Measurements from ENCODE around the gene SLC51B. TPM values are rescaled to one million over a fixed set of nuclear protein-coding genes. Genes with fewer than 3 reads are reported as not detected.
"Not testable (repeated sequence)": the region's sequence is repeated elsewhere in the genome, so short reads cannot be mapped to it uniquely, and the experiment has no call there.

The SLC51B gene
- total RNA-seq, 1 donor from 2014 or later = not detected

DNA sequence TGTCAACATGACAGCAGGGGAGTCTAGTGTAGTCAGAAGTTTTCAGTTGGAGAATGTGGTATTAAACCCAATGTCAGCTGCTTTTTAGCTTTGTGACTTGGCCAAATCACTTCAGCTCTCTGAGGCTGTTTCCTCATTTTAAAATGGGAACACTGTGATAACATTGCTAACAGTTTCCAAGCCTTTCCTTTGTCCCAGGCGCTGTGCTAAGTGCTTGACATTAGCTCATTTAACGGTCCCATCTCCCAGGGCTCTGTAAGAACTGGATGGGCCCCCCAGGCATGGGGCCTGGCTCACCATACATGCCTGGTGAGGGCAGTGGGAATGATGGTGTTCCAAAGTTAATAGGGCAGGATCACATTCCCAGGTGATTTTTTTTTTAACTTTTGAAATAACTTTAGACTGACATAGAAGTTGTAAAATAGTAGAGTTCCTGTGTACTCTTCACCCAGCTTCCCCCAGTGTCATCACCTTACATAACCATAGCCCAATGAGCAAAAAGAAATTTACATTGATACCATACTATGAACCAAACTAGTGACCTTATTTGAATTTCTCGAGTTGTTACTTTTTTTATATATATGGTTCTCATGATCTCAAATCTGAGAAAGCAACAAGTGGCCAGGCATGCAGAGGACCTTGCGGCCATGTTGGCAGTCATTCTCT, 14.9 kb downstream of the SLC51B start:
- intact Hi-C loops (cut with DNase I) = no loop called here
- no peak for DNase-seq
- peak; percentile 58 for ATAC-seq (ENCODE audit: poor library complexity)

DNA sequence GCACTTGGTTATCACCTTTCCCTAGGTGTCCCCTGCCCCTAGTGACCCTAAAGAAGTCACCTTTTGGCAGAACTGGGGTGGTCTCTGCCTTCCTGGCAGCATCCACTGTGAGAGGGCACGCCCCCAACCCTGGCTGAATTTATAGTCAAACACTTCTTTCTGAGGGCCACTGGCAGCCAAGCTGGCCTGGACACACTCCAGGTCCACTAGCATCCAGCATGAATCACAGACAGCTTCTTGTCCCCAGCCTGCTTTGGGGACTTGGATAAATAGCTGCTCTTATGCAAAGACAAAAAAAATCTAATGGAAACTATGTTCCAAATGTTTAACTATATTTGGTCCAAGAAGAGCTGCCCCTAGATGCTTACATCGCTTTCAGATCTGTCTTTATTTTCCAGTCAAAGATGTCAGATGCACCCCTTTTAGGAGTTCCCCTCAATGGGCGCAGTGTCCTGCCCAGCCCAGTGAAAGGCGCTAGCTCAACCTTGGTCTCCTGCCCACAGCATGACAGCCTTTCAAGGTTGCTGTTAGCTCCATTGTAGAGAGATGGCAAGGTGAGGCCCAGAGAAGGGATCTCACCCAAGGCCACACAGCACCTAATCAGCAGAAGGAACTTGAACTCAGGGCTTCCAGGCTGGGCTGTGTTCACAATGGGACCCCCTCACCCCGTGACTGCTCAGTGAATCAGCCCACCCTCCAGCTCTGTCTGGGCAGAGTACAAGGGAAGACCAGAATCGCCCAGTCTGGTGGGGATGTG, 15.6 kb downstream of the SLC51B start:
- ATAC-seq (ENCODE audit: poor library complexity) (peak; percentile 56), DNase-seq (peak; percentile 81)
- intact Hi-C loops (cut with DNase I) = no loop called here

DNA sequence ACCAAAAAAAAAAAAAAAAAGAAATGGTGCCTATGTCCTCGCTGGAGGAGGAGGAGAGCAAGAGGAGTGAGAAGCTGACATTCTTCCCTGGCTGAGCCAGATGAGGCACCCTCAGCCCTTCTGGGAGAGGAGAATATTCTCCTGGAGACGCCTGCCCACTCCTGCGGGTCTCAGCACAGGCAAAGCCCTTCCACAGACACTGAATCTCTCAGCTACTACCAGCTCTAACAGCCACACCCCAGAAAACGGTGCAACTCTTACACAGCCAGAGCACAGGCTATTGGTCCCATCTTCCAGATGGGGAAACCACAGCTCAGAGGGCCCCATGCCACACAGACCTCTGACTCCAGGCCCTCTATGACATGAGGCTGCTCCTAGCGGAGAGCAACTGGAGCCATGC, 16.9 kb downstream of the SLC51B start:
- no peak for ATAC-seq (ENCODE audit: poor library complexity)
- intact Hi-C loops (cut with DNase I) = no loop called here
- DNase-seq = no peak

DNA sequence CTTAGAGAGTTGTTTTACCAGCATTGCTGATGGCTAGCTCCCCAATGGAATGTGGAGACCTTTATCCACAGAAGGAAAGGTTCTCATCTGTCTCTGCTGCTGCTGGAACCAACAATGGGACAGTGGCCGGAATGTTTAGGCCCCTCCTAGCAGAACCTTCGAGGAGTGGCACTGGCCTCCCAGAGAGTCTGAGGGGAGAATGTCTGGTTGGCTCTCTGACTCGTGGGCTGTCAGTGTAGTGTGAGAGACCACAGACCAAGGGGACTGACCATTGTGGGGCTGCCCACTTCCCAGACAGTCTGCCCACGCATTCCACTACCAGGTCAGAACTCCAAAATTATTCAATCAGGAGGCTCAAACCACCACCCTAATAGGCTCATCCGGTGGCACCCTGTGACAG, 17.5 kb downstream of the SLC51B start:
- ATAC-seq (ENCODE audit: poor library complexity) (no peak), DNase-seq (no peak)
- intact Hi-C loops (cut with DNase I) = no loop called here

DNA sequence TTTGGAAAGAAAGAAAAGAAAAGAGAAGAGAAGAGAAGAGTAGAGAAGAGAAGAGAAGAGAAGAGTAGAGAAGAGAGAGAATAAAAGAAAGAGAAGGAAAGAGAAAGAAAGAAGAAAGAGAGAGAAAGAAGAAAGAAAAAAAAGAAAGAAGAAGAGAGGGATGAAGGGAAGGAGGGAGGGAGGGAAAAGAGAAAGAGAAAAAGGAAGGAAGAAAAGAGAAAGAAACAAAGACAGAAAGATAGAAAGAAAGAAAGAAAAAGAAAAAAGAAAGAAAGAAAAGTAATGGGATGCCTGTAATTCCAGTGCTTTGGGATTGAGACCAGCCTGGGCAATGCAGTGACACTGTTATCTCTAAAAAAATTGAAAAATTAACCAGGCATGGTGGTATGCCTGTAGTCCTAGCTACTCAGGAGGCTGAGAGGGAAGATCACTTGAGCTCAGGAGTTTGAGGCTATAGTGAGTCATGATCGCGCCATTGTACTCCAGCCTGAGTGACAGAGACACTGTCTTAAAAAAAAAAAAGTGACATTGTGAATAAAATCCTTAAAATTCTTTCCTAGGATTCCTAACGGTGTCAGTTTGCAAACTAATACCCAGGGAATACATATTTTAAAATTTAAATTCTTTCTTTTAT, 20.9 kb downstream of the SLC51B start:
- DNase-seq = no peak
- no peak for ATAC-seq (ENCODE audit: poor library complexity)
- intact Hi-C loops (cut with DNase I) = no loop called here

DNA sequence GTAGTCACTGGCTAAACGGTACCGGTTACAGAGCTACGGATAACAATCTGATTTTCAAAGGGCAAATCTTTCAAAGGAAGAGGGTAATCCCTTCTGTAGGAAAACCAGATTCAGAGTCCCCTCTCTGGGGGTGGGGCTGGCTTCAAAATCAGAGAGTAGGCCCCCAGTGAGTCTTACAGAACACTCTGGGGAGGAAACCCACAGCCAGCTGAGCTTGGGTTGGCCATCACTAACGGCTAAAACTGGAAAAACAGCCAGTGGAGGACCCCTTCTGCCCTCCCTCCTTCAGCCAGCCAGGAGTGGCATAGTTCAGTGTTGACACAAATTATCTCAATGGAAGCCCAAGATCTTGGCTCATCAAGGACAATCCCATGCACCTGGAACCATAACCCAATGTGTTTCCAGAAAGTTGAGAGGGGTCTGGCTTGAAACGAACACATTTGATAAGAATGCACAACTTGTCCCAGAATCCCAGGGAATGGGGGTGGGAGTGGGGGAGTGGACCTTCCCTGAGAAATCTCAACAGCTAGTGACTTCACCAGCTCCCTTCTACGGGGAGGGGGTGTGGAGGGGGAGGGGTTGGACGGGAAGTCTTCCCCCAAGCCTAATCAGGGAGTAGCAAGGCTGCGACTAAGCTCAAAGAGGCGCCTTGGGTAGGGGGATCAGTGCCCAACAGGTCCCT, 21.6 kb downstream of the SLC51B start:
- intact Hi-C loops (cut with DNase I) = no loop called here
- ATAC-seq (ENCODE audit: poor library complexity) = no peak
- DNase-seq = no peak

DNA sequence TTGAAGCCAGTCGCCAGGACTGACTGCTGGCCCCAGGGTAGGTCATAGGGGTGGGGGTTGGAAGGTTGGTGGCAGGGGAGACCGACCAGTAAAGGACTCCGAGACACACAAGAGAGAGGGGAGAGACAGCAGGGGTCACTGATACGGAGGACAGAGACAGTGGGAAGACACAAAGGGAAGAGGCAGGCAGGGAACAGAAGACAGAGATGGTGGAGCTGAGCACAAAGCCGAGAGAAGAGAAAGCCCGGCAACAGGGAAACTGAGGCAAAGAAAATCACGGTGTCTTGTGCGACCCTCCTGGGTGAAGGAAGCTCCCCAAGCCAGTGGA, 22.1 kb downstream of the SLC51B start:
- intact Hi-C loops (cut with DNase I) = no loop called here
- no peak for ATAC-seq (ENCODE audit: poor library complexity)
- DNase-seq = no peak

DNA sequence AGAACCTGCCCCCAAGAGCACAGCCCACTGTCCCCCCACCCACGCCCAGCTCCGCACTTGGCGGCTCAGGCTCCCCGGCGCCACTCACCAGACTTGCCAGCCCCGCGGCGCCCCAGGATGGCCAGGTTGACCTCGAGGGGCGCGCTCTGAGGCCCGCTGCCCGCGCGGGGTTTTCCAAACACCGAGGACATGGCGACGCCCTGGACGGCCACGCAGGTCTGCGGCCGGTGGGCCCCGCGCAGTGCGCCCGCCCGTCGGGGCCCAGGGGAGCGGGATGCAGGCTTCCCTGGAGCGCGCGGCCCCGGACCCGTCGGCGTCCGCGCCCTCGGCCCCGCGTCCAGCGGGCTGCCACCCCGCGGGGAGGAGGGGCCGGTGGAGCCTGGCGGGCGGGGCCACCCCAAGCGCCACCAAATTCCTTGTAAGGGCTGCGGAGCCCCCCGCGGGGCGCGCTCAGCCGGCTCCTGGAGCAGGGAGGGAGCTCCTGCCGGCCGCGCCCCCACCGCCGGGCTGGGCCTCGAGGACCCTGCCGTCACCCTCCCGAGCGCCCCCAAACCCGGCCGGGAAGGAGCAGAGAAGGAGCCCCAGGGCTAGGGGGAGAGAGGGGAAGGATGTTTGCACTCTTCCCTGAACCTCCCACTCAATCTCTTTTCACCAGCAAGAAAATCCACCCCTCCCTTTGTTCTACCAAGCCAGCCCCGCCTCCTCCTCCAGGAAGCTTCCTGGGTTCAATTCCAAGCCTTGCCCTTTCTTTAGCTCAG, 22.6 kb downstream of the SLC51B start, which contains the start of gene RASL12:
Gene RASL12, minus strand, starts transcription at position 347 of the 758 bp plus-strand sequence. Its CDS starts 156 bp downstream, at position 191.
- no peak for DNase-seq
- intact Hi-C loops (cut with DNase I) = no loop called here
- peak; percentile 28 for ATAC-seq (ENCODE audit: poor library complexity)

DNA sequence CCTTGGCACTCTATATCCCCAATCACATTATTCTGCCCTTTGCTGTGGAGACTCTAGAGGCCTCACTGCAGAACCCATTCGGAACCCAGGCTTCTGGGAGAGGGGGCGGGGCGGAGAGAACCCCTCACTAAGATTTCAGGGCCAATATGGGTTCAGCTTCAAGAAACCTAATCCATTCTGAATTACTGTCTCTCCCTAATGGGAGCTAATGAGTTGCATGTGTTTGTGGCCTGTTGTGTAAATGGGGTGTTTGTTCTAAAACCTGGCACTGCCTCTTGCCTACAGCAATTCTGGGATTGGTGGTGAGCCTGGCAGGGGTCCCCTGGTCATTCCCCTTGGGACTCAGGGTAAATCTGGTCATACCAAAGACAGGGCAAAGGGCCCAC, 23.2 kb downstream of the SLC51B start:
- no peak for DNase-seq
- intact Hi-C loops (cut with DNase I) = no loop called here
- ATAC-seq (ENCODE audit: poor library complexity) = no peak

DNA sequence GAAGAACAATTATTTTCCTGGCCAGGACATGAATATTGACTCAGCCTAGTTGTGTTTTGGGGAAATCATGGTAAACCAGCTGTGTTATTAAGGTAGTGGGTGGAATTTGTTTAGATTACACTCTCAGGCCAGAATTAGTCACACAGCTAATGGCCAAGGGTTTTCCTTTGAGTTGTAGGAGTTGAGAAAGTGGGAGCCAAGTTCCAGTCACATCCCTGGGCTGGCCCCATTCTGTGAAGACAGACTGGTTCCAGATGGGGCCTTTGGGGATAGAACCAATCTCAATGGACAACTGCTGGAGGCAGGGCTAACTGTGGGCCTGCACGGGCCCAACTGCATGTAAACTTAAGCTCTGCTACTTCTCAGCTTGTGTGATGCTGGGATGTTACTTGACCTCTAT, 24.0 kb downstream of the SLC51B start:
- DNase-seq (no peak), ATAC-seq (ENCODE audit: poor library complexity) (peak; percentile 44)
- intact Hi-C loops (cut with DNase I) = no loop called here

DNA sequence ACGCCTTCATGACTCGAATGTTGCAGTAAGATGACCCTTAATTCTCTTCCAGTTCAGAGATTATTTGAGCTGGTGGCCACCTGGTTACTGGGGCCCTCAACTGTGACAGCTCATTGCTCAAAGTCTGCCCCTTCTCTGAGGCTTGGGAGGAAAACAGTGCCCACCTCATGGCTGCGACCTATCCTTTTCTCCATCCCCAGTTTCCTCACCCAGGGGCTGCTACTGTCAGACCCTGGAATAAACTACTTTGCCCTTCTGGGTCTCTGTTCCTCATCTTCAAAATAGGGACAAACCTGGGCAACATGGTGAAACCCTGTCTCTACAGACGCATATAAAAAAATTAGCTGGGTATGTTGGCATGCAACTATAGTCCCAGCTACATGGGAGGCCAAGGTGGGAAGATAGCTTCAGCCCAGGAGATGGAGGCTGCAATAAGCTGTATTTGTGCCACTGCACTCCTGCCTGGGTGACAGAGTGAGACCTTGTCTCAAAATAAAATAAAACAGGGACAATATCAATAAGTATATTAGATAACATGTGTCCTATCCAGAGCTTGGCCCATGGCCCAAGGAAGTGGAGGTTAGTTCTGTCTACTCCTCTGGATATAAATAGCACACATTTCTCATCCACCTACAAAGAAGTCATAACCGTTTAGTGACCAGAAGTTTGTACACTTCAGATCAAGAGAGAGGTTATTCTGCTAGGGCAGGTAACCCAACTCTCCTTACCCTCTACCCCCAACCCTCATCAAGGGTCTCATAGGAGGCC, 24.8 kb downstream of the SLC51B start:
- DNase-seq (no peak), ATAC-seq (ENCODE audit: poor library complexity) (peak; percentile 34)
- intact Hi-C loops (cut with DNase I) = no loop called here

DNA sequence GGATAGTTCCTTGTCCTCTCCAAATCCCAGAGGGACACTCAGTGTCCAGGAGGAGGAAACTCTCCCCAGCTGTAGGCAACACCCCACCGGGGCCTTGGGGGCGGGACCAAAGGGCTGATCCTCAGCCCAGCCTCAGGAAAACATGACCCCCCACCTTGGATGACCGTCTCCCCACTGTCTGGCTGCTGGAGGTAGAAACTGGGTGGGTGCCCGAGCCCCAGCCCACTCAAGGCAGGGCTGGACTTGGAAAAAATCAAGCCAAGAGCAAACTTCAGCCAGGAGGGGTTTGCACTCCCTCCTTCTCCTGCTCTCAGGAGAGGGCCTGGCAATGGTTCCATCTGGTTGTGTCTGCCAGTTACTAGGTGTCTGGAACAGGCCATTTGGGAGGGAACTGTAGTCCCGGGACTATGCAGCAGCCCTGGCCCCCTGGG, 26.2 kb downstream of the SLC51B start:
- DNase-seq (peak; percentile 76), ATAC-seq (ENCODE audit: poor library complexity) (peak; percentile 72)
- intact Hi-C loops (cut with DNase I) = no loop called here

DNA sequence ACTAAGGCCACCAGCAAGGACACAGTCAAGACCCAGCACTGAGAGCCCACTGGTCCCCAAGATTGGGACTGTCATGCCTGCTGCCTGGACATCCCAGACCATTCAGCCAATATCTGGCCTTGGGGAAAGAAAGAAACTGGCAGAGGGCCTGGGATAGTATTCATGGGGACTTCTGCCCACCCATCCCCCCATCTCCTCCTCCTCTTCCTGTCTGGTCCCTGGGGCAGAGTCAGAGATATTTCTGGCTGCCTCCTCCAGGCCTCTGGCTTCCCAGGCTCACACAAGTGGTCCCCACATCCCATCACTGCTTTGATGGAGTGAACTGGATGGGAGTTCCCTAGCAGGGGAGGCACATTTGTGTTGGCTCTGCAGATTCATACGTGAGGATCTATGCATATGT, 26.8 kb downstream of the SLC51B start:
- intact Hi-C loops (cut with DNase I) = no loop called here
- peak; percentile 16 for ATAC-seq (ENCODE audit: poor library complexity)
- DNase-seq = no peak

DNA sequence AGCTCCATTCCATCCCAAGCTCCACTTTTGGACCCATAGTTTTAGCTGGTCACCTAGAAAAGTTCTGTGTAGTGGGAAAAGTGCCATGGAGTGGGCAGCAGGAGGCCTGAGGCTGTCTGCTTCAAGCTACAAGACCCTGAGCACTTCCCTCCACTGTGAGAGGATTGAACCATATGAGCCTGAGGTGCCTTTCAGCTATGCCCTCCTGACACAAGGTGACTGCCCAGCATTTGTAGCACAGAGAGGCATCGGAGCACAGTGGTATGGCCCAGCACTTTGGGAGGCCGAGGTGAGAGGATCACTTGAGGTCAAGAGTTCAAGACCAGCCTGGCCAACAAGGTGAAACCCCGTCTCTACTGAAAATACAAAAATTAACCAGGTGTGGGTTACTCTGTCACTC, 27.4 kb downstream of the SLC51B start:
- ATAC-seq (ENCODE audit: poor library complexity) = no peak
- intact Hi-C loops (cut with DNase I) = no loop called here
- no peak for DNase-seq

DNA sequence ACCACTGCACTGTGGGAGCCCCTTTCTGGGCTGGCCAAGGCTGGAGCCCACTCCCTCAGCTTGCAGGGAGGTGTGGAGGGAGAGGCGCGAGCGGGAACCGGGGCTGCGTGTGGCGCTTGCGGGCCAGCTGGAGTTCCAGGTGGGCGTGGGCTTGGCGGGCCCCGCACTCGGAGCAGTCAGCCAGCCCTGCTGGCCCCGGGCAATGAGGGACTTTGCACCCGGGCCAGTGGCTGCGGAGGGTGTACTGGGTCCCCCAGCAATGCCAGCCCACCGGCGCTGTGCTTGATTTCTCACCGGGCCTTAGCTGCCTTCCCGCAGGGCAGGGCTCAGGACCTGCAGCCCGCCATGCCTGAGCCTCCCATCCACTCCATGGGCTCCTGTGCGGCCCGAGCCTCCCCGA, 29.8 kb downstream of the SLC51B start:
- ATAC-seq (ENCODE audit: poor library complexity); intact Hi-C loops (cut with DNase I); DNase-seq: not testable (repeated sequence)

DNA sequence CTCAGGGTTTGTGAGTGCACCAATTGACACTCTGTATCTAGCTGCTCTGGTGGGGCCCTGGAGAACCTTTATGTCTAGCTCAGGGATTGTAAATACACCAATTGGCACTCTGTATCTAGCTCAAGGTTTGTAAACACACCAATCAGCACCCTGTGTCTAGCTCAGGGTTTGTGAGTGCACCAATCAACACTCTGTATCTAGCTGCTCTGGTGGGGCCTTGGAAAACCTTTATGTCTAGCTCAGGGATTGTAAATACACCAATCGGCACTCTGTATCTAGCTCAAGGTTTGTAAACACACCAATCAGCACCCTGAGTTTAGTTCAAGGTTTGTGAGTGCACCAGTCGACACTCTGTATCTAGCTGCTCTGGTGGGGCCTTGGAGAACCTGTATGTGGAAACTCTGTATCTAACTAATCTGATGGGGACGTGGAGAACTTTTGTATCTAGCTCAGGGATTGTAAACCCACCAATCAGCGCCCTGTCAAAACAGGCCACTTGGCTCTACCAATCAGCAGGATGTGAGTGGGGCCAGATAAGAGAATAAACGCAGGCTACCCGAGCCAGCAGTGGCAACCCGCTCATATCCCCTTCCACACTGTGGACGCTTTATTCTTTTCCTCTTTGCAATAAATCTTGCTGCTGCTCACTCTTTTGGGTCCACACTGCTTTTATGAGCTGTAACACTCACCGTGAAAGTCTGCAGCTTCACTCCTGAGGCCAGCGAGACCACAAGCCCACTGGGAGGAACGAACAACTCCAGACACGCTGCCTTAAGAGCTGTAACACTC, 30.6 kb downstream of the SLC51B start:
- intact Hi-C loops (cut with DNase I); ATAC-seq (ENCODE audit: poor library complexity); DNase-seq: not testable (repeated sequence)
